GM19467 (cell line): ENCODE measurements around the gene SBNO2.

Experiments
- ATAC-seq: cut with Tn5 transposase; IDR thresholded peaks from one replicate; pipeline ENCODE4 v1.9.1; 2021; ENCODE audit warnings: mild to moderate bottlenecking, moderate library complexity; ENCODE audit not compliant: unreplicated experiment

Gene SBNO2

DNA sequence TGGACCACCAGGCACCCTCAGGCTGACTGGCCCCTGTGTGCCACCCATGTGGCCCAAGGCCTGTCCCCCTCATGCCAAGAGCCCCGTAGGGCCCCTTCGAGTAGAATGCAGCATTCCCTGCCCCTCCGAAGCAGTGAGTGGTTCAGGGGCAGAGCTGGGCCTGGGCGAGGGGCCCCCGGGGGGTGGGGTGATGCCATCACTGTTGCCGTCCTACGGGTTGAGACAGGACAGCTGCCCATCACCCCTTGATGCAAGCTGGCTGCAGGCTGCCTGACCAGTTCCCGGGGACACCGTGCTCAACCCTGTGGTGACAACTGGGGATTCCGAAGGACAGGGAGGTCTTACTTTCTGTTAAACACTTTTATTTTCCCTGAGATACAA lies 4.7 kb downstream of the SBNO2 start:
- ATAC-seq, result no peak

DNA sequence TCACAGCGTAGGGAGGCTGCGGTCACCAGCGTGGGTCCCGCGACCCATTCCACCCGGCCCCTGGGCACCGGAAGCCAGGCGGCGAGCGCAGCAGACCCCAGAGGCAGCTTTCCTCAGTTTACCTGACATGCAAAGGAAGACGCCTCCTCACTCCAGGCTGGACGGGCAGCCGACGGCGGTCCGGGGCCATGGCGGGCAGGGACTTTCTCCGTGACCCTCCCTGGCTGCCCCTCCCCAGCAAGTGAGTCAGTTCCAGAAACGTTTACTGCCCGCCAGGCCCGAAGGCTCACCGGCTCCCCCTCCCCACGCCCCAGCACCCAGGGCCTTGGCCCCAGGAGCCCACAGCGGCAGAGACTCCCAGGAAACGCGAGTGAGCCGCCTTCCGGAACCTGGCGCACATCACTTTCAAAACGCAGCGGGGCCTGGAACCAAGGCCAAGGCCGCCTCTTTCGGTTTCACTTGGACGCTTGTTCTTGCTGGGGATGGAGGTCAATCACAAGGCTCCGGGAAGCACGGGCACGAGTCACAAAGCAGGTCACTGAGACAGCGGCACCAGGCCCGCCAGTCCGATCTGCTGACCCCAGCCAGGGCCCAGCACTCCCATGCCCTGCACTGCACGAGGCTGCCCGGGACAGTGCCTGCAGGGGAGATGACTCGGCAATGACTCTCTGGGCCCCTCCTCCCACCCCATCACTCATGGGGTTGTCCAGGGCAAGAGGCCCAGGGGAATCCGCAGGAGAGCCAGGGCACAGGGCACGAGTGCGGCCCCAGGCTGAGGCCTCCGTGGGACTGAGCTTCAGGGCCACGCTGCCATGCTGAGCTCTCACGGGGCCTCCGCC lies 5.3 kb downstream of the SBNO2 start:
- ATAC-seq, result no peak

DNA sequence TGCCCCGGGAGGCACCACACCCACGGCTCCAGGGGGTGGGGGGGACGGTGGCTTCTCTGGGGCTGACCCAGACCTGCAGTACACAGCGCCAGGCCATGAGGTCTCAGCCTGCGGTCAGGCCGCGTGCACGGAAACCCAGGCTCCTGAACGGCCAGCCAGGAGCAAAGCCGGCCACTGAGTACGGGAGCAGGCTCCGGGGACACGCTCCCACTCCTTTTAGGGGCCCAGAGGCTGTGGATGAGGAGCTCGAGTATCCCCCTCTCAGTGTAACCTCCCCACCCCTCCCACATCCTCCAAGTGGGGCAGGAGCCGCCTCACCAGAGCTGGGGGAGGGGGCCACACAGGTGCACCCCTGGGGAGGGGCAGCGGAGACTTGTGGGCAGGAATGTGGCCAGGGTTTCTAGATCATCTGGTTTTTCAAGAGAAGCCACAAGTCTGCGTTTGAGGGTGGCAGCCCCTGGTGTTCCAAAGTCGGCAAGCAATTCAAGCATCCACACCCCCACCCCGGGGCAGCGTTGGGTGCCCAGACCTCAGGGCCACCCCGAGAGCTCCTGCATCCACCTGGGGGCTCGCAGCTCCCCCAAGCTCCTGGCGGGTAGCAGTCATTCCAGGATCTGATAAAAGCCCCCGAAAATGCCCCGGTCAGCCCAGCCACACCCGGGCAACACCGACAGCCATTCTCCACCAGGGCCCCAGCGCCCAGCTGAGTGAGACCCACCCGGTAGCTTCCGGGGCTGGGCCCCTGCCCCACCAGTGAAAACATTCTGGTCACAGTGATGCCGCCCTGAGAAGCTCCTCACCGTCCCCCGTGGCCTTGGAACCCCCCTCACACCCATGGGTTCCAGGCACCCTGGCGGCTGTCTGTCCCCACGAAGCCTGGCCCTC lies 6.1 kb downstream of the SBNO2 start:
- no peak for ATAC-seq

DNA sequence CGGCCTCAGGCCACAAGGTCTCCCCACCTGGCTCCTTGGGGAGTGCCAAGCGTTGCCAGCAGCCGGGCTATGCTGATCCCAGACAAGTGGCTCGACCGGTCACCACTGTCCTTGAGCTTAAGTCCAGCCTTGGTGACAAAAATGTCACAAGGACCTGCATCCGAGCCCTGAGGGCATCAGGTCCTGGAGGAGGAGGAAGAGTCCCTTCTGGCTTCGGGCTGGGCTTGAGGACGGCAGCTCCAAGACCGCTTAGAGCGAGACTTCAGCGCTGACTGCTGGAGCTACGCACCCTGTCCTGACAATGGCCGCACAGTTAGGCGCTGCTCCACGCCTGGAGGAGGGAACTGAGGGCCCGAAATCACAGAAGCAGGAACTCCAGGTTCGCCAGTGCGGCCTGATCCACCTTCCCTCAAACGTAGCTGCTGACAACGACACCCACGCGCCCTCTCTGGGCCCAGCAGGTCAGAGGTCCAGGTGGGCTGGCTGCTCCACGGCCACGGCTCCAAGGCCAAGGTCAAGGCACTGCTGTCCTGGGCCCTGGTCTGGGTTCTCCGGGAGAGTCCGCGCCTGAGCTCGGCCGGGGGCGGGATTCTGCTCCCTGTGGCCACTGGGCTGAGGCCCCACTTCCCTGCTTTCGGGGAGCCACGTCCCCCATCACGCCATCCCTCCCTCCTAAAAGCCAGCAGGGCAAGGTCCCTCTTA lies 7.0 kb downstream of the SBNO2 start:
- no peak for ATAC-seq

DNA sequence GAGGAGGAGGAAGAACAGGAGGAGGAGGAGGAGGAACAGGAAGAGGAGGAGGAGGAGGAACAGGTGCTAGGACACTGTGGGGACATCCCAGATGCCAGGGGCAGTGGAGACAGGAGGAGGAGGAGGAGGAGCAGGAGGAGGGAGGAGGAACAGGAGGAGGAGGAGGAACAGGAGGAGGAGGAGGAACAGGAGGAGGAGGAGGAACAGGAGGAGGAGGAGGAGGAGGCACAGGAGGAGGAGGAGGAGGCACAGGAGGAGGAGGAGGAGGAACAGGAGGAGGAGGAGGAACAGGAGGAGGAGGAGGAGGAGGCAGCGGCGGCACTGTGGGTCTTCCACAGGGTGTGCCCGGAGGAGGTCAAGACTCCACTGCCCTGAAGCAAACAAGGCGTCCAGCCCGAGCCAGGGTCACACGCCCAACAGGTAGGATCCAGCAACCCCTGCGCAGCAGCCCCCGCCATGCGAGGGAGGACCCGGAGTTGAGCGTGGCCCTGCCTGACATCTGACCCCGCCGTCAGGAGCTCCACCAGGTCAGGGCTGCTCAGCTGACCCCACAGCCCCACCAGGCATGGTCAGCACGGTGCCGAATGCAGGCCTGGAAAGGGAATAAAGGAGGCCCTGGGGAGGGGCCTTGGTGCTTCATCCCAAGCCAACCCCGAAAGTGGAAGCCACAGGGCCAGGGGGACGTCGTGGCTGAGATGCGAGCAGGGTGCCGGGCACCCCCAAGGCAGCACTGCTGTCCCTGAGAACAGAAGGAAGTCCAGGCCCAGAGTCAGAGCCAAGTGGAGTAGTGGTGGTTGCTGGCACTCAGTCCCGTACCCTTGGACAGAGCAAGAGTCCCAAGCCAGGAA lies 9.2 kb downstream of the SBNO2 start:
- ATAC-seq, result no peak

DNA sequence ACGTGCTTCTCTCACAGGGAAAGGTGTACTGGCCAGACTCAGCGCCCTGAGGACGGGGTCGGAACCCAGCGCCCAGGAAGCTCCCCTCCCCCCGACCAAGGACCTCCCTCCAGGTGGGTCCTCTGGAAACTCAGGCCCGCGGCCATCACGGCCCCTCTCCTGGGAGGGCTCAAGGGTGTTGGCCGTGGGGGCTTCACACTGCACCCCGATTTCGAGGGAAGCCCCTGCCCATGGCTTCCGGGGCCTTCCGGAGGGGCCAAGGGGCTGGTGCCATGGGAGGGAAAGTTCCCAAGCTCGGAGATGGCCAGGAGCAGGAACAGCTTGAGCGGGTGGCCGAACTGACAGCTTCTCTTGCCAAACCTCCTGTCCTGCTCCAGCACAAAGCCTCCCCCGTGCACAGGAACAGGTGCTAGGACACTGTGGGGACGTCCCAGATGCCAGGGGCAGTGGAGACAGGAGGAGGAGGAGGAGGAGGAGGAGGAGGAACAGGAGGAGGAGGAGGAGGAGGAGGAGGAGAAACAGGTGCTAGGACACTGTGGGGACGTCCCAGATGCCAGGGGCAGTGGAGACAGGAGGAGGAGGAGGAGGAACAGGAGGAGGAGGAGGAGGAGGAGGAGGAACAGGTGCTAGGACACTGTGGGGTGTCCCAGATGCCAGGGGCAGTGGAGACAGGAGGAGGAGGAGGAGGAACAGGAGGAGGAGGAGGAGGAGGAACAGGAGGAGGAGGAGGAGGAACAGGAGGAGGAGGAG lies 10.0 kb downstream of the SBNO2 start:
- ATAC-seq, result no peak

DNA sequence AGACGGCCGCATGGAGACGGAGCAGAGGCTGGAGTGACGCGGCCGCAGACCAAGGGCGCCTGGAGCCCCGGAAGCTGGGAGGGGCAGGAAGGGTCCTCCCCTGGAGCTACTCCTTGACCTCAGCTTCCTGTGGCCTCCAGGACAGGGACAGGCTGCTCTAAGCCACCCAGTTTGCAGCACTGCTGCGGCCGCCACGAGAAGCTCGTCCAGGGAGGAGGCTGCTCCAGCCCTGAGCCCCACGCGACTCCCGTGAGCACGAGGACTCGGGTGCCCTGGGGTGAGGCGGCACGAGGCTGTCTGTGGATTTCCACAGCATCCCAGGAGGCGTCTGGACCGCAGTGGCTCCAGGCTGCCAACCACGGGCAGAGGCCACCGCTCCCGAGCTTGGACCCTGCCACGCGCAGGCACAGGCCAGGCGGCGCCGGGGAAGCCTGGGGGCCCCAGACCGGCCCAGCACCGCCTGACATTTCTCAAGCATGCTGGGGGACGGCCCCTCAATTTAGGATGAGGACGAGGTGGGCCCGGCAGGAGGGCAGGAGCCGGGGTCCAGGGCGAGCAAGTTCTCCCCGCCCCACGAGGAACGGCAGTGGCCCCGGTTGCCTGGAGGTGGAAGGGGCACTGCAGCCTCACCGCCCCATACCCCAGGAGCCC lies 10.7 kb downstream of the SBNO2 start:
- ATAC-seq, result no peak

DNA sequence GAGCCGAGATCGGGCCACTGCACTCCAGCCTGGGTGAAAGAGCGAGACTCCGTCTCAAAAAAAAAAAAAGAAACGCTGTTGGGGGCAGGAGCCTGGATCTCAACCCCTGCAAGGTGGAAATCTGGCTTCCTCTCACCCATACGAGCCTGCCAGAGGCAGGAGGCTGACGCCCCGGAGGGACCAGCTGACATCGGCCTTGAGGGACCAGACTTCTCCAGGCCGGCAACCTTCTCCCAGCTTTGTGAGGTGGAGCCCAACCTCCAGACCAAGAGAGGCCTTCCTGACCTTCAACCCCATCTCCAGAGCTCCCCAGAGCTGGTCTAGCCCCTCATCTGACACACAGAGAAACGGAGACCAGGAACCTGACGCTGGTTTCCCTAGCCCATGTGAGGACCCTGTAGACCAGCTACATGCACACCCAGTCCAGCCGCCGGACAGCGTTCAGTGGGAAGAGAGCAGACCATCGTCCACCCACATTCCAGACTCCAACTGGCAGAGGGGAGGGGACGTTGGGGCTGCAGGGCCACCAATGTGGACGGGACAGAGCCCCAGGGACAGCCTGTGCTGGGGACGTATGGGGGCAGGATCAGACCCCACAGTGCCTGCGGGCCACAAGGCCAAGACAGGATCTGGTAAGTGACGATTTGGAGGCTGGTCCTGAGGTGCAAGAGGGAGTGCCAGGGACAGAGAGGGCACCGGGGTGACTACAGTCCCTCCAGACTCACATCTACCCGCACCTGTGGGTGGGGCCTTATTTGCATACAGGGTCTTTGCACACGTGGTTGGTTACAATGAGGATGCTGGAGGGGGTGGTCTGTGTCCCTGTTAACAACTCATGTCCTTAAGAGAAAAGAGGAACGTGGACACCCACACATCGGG lies 11.4 kb downstream of the SBNO2 start:
- no peak for ATAC-seq

DNA sequence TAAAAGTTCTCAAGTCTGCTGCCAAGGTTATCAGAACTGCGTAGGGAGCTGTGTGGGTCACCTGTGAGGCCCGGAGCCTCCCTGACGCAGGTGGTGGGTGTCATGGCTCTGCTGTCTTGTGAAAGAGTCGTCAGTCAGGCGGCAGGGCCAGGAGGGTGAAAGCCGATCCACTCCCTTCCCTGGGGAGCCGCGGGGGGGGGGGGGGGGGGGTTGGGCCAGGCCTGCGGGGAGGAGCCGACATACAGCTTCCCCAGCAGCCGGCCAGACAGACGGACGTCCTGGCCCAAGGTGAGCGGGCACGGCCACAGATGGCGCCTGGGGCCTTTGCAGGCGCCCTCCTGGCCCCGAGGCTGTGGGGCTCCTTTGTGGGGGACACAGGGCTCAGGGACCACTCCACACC lies 12.4 kb downstream of the SBNO2 start:
- no peak for ATAC-seq

DNA sequence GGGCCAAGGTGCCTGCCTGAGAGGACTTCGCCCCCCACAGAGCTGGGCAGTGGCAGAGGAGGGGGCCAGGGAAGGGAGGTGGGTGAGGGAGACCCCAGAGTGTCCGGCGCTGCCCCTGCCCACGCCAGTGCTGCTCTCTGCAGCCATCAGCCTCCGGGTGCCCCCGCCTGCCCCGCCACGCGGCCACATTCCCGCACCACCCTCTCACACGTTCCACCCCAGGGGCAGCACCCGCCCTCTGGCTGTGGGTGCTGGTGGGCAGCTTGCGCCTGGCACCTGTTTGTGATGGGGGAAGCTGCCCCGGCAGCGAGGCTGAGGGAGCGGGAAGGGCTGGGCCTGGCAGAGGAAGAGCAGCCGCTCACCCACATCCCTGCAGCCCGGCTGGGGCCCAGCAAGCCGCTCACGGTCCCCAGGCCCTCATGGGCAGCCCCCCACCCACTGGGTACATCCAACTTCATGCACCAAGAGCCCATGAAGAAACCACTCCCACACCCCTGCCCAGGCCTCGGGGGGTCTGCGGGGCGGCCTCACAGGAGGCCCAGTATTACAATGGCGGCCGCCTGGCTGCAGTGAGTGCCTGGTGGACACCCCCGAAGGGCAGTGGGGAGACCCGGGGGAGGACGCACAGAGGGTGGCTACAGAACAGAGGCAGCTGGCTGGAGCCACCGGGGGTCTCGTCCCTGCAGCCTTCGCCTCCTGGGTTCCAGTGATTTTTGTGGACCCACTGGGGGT lies 14.0 kb downstream of the SBNO2 start:
- ATAC-seq, result no peak

DNA sequence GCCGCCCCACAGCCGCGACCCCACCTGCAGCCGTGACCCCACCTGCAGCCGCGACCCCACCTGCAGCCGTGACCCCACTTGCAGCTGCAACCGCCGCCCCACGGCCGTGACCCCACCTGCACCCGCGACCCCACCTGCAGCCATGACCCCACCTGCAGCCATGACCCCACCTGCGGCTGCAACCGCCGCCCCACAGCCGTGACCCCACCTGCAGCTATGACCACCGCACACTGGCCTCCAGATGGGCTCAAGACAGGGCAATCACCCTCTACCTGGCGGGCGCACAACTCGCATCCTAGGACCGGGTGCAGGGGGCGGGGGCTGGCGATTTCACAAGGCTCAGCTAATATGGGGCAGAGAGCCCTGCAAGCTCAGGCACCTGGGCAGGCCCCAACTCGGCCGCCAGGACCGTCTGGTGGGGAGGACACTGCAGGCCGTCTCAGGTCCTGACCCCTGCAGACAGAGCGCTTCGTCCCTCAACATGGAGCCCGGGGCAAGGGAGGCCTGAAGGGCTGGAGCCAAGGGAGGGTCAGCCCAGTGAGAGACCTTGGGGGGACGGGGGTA lies 15.1 kb downstream of the SBNO2 start:
- ATAC-seq, result no peak

DNA sequence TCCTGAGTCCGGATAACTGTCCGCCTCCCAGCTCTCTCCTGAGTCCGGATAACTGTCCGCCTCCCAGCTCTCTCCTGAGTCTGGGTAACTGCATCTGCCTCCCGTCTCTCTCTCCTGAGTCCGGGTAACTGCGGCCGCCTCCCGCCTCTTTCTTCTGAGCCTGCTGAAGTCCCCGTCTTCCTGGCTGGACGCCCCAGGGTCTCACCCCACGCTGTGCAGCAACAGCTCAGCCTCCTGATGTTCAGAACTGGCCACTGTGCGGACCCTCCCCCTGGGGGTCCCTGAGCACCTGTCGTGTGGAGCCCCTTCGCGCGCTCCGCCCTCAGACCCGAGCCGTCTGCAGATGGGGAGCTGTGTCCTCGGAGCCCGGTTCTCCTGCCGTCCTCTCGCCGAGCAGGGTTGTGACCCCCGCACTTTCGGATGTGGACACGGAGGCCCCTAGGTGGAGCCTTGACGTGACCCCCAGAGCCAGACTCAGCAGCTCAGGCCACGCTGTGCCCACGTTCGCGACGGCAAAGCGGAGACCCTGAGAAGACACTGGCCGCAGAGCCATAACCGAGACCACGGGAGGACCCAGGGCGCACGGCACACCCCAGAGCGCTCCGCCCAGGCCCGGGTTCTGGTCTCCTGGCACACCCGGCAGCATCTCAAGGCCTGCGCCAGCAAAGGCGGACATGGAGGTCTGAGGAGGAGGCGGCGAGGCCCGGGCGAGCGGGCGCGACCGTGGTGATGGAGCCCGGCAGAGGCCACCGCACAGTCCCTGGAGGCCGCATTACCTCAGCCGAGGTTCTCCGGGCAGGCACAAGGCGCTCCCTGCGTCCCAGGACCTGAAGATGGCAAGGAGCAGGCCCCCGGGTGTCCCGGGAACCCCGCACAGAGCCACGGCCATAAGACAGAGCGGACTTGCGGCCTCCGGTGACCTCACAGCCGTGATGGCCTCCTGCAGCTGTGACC lies 15.9 kb downstream of the SBNO2 start:
- no peak for ATAC-seq

DNA sequence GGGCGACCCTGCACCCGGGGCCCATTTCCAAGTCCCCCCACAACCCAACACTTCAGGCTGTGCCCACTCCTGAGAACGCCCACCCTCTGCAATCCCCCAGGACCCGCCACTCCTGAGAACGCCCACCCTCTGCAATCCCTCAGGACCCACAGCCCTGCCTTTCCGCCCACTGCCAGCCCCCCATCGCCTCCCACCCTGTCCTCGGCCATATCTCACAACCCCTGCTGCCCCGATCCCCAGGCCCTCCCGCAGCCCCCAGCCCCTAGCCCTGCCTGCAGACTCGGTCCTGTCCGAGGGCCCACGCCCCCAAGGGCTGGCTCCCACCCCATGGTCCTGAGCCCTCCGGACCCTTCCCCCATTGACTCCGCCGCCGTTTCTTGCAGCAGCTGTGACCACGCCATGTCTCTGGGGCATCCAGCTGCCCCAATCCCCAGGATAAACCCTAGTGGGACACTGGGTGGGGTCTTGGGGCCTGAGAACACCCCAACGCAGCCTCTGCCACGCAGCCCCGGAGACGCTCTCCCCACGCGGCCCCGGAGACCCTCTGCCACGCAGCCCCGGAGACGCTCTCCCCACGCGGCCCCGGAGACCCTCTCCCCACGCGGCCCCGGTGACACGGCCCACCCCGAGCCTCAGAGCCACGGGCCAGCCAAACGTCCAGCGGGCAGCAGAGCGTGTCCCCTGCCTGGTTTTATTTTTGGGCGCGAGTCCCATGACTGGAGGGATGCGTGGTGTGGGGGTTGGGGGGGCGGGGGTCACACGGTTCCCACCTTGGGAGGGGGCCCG lies 17.0 kb downstream of the SBNO2 start:
- no peak for ATAC-seq

DNA sequence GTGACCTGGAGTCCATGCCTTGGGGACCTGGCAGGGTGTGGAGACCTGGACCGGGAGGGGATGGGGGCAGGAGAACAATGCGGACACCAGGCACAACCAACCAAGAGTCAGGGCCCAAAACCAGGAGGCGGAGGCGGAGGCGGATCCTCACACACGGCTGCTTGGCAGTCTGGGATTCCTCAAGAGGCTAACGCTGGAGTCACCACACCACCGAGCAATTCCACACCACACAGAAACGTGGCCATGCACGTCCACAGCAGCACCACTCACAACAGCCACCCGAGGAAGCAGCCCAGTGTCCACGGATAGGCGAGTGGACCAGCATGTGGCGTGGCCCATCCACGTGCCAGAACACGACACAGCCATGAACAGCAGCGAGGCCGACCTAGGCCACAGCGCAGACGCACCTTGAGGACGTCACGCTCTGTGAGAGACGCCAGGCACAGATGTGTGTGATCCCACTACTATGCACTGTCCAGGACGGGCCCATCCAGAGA lies 17.7 kb downstream of the SBNO2 start:
- ATAC-seq, result no peak
